GM19468 (cell line): Measurements from ENCODE around the gene CCNK.

Source experiments
- ATAC-seq: cut with Tn5 transposase; IDR thresholded peaks from one replicate; pipeline ENCODE4 v1.9.1; 2021; ENCODE audit warnings: mild to moderate bottlenecking, moderate library complexity, moderate number of reproducible peaks; ENCODE audit not compliant: unreplicated experiment; ENCODE audit errors: extremely low read depth

CCNK gene

DNA sequence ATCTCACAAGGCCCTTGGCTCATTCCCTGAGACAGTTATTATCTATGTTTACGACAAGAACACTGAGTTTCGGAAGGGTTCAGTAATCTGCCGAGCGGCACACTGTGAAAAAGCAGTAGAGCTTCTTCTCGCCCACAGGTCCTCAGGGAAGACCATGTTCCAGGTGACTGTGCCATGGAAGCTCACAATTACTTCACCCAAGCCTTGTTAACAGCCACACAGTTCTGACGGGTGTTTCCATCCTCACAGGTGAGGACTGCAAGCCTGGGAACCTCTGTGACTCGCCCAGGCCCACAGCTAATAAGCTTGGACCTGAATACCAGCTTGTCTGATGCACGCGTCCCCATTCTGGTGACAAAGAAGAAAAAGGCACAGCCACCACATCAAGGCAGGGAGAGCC is 15.9 kb upstream of the CCNK start:
- no peak for ATAC-seq

DNA sequence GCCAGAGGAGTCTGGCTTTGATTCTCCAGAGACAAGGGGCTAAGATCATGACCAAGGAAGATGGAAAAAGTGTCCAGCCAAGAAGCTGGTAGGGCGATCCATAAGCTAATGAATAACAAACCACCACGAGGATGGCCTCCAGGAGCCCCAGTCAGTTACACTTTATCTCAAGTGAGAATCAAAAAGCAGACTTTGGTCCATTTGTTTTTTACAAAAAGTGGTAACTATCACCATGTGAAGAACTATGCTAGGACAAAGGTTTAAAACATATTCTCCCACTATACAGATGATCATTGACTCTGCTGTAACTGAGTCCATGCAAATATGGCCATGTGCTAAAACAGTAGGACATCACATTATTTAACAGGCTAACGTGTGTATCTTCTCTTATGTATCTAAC is 14.5 kb upstream of the CCNK start:
- no peak for ATAC-seq

DNA sequence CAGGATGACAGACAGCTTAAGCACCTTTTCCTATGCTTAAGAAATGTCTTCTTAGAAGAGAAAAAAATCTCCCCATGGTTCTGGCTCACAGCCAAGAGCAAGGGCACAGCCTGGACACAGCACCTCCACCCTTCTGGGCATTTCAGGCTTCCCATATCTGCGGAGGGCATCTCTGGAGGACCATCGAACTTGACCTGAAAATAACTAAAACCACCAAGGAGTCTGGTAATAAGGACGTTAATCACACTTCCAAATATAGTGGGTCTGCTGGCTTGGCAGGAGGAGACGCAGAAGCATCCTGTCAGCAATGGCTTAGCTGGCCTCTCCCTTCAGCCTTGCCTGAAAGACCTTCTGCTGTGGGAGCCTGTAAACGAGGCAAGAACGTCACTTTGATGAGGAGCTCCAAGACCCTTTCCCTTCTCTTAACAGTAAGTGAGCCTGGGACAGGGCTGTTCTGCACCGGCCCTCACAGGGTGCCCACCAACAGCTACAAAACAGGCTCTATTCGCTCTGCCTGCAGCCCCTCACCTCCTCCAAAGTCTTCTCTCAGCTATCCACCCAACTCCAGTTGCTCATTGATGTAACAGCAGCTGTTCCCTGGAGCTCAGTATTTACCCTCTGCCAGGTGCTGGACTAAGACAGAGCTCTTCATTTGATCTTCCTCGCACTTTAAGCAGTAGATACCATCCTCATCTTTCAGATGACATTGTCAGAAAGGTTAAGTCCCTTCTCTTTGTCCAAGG is 13.7 kb upstream of the CCNK start:
- ATAC-seq: no peak

DNA sequence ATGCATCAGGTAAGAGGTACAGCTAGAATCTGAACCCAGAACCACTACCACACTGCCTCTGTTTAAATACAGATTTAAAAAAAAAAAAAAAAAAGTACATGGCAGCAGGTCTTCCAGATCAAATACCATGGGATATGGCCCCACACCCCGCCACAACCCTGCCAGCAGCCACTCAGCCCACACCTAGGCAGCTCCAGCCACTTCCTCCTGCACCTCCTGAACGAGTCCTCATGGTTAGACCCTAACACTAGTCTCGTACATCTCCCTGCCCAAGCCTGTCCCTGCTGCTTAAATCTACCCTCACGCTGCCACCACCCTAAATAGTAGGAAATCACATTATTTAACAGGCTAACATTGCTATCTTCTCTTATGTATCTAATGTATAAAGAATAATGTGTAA is 13.1 kb upstream of the CCNK start:
- no peak for ATAC-seq

DNA sequence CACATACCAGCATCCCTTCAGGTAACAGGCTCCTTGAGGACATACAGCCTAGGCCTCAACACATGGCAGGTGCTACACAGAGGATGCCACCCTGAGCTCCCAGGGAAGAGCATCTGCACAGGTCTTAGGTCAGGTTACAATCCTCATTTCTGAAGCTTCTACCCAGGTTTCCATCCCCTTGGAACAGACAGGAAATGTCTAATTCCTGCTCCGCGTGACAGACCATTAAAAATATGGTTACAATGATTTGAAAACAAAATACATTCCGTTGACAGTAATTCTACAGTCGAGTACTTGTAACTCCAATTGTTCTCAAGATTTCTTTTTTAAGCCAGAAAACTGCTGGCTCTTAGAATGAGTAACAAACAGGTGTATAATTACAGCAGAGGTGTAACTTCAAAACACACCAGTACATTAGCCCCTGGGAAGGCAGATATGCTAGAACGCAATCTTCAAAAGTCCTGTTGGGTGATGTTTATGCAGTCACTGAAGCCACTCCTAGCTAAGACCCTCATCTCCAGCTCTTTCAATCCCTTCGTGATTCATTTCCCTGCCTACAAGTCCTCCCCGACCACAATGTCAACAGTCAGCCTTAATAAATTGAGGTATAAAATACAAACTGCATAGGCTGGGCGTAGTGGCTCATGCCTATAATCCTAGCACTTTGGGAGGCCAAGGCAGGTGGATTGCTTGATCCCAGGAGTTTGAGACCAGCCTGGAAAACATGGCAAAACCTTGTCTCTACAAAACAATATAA is 12.2 kb upstream of the CCNK start:
- no peak for ATAC-seq

DNA sequence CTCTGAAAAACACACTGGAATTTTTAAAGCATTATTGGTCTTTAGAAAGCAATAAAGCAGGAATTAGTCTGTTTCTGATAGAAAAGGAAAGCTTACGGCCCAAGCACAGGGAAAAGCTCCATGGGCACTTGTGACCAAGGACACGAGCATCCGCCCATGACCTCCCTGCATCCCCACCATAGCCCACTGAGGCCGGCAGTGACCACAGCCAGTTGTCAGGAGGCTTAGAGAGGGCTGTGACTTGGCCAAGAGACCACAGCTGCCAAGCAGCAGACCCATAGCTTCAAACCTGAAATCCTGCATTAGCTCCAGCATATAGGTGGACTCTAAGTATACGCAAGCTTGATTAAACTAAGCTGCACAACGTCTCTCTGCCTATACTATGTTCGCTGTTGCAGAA is 9.5 kb upstream of the CCNK start:
- ATAC-seq: no peak

DNA sequence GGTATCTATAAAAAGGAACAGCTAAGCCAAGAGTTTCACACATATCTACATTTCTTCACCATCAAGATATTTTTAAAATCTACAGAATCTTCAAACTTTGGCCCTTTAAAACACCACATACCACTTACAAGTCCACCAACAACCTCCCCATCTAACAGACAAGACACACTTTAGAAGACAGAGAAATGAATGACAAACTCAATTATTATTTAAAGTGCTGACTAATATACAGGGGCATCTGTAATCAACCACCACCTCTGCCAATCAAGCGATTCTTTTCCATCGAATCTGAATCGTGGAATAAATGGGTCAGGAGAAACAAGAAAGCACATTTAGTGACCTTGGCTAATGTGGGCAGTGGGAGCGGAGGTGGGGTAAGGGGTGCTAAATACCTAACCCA is 8.3 kb upstream of the CCNK start:
- ATAC-seq: no peak

DNA sequence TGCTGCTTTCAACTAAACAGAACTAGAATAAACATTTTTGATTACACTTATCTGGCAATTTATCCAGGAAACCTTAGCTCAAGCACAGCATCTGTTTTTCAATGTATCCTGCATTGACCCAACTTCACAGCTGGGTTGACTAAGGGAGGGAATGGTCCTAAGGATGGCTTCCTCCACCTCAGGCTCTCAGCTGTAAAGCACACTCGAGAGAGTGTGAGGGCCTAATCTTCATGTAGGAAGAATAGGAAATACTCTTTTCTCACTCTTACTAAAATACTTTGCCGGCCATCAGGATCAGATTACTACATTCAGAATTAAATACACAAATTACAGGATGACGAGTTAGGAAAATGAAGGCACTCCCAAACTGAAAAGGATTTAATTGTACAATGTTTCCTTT is 7.8 kb upstream of the CCNK start:
- ATAC-seq: no peak

DNA sequence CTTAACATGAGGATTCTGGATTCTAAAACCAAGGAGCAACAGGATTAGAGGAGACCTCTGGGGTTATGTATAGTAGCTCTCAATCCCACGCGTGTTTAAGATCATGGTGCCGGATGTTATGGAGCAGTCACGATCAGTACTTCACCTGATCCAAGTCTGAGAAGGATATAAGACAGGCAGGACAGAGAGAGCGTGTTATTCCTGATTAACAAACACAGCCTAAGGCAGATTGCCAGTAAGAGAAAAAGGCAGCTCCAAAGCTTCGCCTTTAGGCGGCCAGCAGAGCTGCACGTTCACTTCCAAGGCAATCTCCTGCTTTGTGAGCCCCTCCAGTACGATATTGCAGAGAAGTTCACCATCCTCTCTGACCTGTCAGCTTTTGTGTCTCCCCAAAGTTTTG is 6.0 kb upstream of the CCNK start:
- ATAC-seq: no peak

DNA sequence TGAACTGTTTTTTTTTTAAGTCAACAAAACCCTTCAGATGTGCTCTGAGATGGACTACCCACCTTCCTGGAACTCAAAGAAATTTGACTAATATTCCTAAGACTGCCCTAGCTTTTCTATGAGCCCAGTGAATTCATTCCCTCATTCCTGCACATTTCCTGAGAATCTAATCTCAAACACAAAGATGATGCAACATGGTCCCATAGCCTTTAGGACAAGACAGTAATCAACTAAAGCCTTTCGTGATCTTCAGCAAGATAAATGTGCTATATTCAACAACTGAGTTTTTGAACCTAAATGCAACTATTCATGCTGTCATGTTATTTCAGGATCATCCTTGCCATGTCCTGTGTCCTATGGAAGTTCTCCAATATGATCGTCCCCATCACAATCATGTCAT is 5.5 kb upstream of the CCNK start:
- no peak for ATAC-seq

DNA sequence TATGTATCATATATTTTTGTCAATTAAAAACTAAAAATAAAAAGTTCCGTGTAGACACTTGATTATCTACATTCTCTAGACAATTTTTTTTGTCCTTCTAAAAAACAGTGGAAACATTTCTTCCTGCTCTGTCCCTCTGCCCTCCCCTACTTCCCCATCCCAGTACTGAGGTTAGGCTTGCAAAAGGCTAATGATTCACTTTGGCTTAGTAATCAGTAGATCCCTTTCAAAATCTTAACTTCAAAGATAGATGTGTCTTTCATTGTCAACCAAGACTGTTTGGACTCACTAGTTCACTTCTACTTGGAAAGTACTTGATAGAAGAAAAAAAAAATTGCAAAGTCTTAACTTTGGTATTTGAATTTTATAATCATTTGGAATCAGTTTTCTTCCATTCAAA is 4.3 kb upstream of the CCNK start:
- no peak for ATAC-seq

DNA sequence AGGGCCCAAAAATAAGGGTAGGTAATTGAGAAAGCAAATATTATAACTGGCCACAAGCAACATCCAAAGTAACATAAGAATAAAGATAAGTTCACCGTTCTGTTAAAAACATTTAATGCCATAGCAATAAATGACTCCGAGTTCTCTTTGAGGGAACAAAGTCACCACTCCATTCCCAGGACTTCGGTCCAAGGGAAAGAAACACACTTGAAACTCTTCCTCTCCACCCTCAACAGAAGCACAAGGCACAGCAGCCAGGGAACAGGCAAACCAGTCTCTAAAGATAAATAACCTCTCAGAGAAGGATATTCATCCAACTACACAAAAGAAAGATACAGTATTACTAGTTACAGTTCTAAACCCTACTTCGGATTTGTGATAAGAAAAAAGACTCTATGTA is 3.1 kb upstream of the CCNK start:
- no peak for ATAC-seq

DNA sequence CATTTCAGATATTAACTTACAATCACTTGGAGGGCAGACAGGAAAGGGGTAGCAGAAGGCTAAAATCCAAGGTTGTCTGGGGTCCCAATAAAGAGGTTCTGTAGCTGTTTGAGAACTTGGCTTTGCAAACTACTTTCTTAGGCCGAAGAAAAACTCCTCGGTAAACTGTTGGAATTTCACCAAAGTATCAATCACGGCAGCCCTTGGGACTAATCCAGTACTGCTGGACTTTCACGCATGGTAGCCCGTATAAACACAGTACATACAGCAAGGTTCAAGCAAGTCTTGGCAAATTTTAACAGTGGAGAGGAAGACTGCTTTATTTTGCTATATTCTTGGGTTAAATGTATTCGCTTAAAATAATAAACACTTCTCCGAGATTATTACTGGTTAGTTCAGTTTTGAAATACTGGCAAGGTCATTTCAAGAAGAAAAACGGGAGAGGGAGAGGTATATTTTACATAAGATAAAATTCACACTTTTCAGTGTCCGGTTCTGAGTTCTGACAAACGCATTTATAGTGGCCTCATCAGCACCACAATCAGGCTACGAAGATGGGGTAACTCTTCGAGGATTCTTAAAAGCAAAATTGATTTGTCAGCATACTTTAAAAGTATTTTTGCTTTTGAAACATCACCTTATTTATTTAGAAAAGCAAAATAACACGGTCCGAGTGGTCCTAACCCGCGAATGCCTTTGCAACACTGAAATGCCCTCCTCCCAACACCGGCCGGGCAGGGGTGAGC is 1.9 kb upstream of the CCNK start:
- no peak for ATAC-seq

DNA sequence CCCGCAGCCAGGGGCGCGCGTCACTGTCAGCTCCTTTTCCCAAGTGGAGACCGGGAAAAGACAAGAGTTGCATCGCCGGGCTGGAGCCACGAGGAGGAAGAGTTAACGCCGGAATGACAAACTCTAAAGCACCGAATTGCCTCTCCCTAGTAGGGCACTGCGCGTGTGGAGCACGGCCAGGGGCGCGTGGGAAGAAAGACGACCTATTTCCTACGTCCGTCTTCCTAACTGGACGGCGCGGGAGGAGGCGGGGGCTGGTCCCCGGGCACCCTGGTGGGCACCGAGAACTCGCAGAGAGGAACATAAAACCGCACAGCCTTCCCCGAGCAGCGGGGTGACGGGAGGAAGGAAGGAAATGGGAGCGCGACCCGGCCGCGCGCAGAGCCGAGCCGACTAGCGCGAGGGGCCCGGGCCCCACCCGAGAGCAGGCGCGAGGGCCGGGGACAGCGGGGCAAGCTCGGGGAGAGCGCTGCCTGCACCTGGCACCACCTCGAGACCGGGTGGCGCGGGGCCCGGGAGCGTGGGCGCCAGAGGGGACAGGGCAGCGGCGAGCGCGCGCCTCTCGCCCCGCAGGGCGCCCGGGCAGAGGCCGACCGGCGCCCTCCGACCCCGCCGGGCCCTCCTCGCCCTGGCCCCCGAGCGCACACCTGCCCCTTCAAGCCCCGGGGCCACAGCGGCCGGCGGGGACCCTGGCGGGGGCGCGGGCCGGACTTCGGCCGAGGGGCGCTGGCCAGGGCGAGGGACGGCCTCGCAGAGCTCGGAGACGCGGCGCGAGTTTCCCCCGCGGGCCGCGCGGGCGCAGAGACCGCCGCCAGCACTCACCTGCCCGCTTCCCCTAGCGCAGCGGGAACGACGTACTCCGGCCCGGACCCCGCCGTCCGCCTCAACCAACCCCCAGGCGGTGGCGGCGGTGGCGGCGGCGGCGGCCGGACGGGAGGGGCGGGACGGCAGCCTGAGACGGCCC is 1.0 kb upstream of the CCNK start, which contains the start of gene SETD3:
SETD3 (minus strand) TSS at position 954 of the 964 bp plus-strand sequence. CDS start 15,054 bp downstream, outside the sequence.
- ATAC-seq: peak; percentile 0

DNA sequence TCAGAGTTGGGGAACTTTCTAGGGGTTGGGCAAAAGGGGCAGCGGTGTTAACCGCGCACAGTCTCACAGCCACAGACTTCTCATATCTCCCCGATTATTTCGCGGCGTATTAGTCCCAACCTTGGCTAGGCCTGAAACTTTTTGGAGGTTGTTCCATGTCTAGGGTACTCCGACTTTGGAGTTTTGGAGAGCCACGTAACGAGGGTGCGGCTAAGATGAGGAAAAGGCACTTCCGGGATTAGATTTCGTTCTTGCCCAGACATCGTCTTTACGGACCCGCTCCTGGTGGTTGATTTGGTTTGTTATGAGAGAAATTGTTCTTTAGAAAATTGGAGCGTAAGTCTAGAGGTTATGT is 513 bp downstream of the CCNK start:
- ATAC-seq: no peak

DNA sequence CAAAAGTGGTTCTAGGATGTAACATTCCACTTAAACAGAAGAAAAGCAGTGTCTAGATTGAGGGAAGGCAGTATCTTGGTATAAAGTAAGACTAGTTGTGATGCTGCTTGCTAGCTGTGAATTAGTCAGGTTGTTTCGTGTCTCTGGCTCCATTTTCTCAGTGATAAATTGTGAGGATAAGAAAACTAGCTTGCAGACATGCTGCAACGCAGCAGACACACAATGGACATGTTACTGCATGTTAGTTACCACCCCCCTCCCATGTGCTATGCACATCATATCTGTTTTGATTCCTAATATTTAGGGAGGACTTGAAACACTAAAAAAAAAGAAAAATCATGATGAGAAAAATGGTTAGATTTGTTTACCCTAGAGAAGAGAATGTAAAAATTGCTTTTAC is 2.9 kb downstream of the CCNK start:
- ATAC-seq: no peak

DNA sequence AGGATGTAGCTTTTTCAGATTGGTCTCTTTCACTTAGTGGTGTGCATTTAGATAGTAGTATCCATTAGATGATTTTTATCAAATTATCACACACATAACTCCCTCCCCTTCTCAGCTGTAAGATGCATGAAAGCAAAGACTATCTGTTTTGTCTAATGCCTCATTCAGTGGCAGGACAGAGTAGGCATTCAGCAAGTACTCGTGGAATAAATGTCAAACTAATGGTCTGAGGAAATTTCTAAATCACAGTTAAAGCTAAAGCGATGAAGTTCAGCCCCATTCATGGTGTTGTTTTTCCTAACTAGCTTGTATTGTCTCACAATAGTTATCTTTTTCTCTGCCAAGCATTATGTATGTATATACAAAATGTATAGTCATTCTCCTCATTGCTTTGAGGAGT is 16.1 kb downstream of the CCNK start:
- ATAC-seq: no peak

DNA sequence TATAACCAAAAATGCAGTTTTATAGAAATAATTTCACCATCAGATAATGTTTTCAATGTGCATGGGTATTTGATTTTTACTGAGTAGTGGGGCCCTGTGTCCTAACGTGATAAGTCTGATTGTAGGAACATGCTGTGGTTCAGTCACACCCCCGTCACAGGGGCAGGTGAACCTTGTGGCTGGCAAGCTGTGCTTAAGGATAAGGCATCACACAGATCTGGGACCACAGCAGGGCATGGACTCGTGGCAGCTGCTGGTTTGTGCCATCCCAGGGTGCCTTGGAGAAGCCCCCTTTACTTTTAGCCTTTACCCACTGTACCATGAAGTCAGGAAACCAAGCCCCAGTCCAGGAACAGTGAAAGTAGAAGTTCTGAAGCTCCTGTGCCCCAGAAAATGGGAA is 16.7 kb downstream of the CCNK start:
- no peak for ATAC-seq

DNA sequence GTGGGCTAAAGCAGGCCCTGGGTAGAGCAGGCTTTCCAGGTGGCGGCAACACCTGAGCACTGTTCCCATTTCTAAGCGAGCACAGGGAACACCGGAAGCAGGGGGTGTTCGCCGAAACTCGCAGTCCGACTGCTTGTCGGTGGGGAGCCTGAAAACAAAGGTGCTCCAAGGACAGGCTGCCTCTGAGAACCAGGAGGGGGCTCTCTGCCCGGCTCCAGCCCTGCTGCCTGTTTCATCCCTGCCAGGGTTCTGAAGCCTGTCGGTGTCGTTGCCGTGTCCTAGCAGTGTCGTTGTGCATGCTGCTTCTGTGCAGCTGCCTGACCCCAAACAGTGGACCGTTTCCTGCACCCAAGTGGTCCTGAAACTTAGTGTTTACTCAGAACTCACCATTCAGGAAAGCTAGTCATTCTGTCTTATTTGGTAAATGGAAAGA is 21.8 kb downstream of the CCNK start:
- no peak for ATAC-seq

DNA sequence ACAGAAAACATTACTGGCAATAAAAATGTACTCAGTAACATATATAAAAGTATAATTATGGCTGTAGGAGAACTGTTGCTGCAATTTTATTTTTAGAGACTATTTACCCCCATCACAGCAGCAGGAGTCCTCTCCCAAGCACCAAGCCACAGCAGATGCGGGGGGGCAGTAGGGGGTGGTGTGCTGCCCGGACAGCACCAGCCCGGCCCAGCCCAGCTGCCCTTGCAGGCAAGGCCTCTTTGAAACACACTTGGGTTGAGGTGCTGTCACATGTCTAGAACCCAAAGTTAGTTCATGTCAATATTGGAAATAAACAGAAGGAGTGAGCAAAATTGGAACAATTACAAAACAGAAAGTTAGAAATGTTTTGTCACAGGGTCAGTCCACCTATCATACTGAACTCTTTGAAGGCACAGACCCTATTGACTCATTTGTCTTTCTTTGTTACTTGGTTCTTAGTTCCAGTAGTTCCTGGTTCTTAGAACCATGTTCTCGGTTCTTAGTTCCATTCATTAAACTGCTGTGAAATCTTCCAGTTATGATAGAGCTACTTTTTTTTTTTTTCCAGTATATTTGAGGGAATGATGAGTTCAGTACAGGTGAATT is 22.7 kb downstream of the CCNK start:
- no peak for ATAC-seq
